ENCODE data around the gene ADARB2. TPM values are rescaled to one million over a fixed set of nuclear protein-coding genes. Genes with fewer than 3 reads are reported as not detected.

Gene ADARB2
- total RNA-seq, 1 donor from 2014 or later, result 1.2 TPM

- no peak for ATAC-seq
- no peak overlapping the region for H3K4me3 ChIP-seq
Observed at GRCh38 chr10:1133495-1134045, 603.8 kb downstream of the ADARB2 start.

DNA sequence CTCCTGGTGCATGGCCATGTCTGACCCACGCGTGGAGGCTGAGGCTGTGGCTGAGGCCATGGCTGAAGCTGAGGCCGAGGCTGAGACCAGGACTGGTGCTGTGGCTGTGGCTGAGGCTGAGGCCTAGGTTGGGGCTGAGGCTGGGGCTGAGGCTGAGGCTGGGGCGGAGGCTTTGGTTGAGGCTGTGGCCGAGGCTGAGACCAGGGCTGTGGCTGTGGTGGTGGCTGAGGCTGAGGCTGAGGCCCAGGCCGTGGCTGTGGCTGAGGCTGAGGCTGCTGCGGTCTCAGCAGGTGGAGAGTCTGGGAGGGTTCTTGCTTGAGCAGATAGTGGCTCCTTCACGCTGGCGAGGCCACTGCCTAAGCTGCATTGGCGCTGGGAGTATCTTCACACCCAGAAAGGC, 604.7 kb downstream of the ADARB2 start:
- Histone ChIP-seq H3K36me3 (peaks cover 39% of the 10 kb centered on the region), H3K27me3 (no peaks in the 10 kb centered on the region), H3K4me3 (no peak overlapping the region), H3K27ac (no peak overlapping the region), H3K9me3 (no peaks in the 10 kb centered on the region), H3K4me1 (no peaks in the 10 kb centered on the region)
- no peak for DNase-seq
- no peak for TF ChIP-seq CTCF (IDR thresholded peaks at IDR 0.05)
- intact Hi-C loops (cut with DNase I), result no loop called here
- ATAC-seq, result peak; percentile 49

More at GRCh38 chr10:1133495-1134045, 603.8 kb downstream of the ADARB2 start:
- H3K4me1 ChIP-seq, result no peaks in the 10 kb centered on the region
- H3K9me3 ChIP-seq, result no peaks in the 10 kb centered on the region
- no peak for DNase-seq
- no peak for TF ChIP-seq CTCF (IDR thresholded peaks at IDR 0.05)
- no peak overlapping the region for H3K27ac ChIP-seq
- intact Hi-C loops (cut with DNase I), result no loop called here
- H3K36me3 ChIP-seq, result peaks cover 29% of the 10 kb centered on the region
- H3K27me3 ChIP-seq, result no peaks in the 10 kb centered on the region

DNA sequence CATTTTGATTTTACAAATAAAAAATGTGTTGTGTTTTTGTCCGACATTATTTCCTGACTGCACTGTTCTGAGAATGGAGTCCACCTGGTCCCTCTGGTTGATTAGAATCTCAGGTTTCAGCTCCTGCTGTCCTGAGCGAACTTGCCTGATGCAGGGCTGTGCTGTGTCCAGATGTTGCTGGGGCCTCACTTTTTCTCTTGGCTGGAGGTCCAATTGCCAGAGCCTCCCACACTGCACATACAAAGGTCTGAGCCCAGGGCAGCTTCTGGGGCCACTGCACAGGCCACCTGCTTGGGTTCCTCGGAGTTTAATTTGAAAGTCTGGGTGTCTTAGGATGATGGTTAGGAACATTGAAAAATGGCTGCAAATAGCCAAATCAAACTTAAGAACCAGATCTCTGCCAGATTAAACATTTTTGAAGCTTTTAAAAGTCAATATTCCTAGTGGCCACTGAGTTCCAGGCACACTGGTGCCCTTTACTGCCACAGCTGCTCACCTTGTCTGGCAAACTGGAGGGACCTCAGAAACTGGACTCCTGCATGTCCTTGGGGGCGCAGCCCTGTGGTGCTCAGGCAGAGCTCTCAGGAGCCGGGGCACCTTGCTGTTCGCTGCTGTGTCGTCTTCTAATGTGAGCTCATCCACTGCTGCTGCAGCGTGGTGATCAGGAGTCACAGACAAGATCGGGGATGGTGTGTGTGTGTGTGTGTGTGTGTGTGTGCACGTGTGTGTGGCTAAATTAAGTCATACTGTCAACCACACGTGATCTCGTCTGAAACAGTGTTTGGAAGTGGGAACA, 606.1 kb downstream of the ADARB2 start:
- Histone ChIP-seq H3K27me3 (no peaks in the 10 kb centered on the region), H3K4me3 (no peak overlapping the region), H3K4me1 (no peaks in the 10 kb centered on the region), H3K36me3 (peaks cover 51% of the 10 kb centered on the region), H3K9me3 (no peaks in the 10 kb centered on the region), H3K27ac (no peak overlapping the region)
- ATAC-seq (no peak), DNase-seq (no peak)
- intact Hi-C loops (cut with DNase I), result no loop called here
- no peak for TF ChIP-seq CTCF (IDR thresholded peaks at IDR 0.05)

DNA sequence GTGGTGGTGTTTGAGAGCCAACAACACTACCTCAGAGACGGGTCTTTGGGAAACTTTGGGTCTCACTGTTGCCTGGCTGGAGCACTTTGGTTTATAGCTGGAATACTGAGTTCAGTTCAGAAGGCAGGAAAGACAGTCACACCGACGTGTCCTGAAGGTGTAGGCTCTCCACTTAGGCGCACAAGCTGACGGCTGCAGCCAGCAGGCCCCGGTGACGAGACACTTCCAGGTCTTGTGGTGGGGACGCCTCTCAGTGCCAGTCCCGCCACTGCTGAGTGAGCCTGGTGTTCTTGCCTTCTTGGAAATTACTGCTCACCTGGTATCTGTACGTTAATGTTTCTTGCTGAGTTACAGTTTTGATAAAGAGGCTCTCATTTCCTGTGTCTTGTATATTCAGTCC, 607.1 kb downstream of the ADARB2 start:
- no peak for ATAC-seq
- no peaks in the 10 kb centered on the region for H3K27me3 ChIP-seq
- no peaks in the 10 kb centered on the region for H3K4me1 ChIP-seq
- no peak for DNase-seq
- no peak for TF ChIP-seq CTCF (IDR thresholded peaks at IDR 0.05)
- no peak overlapping the region for H3K27ac ChIP-seq
- no peaks in the 10 kb centered on the region for H3K9me3 ChIP-seq
- H3K4me3 ChIP-seq, result no peak overlapping the region
- intact Hi-C loops (cut with DNase I), result no loop called here
- peaks cover 59% of the 10 kb centered on the region for H3K36me3 ChIP-seq

- no peaks in the 10 kb centered on the region for H3K4me1 ChIP-seq
- no peak overlapping the region for H3K27ac ChIP-seq
- H3K4me3 ChIP-seq, result no peak overlapping the region
- intact Hi-C loops (cut with DNase I), result no loop called here
- H3K27me3 ChIP-seq, result no peaks in the 10 kb centered on the region
- H3K36me3 ChIP-seq, result peaks cover 75% of the 10 kb centered on the region
- no peak for TF ChIP-seq CTCF (IDR thresholded peaks at IDR 0.05)
- H3K9me3 ChIP-seq, result no peaks in the 10 kb centered on the region
- DNase-seq (no peak), ATAC-seq (peak; percentile 34)
Observed at GRCh38 chr10:1128649-1129048, 608.7 kb downstream of the ADARB2 start.
